Left kidney (tissue), 2 donors: Measurements from ENCODE around the gene ERO1A. TPM values are rescaled to one million over a fixed set of nuclear protein-coding genes. Genes with fewer than 3 reads are reported as not detected.

ENCODE experiments used
- DNase-seq: peaks from one replicate; pipeline ENCODE4 v3.0.0-alpha.2; 2013
- polyA plus RNA-seq: library from polyadenylated mRNA; unstranded; fragments of 120-200 nt; gene quantifications from one replicate; pipeline ENCODE4 v1.2.1, GENCODE V29; 2013; ENCODE audit not compliant: insufficient read length

ERO1A gene
- polyA plus RNA-seq, 1 donor, result 29.0 TPM

DNA sequence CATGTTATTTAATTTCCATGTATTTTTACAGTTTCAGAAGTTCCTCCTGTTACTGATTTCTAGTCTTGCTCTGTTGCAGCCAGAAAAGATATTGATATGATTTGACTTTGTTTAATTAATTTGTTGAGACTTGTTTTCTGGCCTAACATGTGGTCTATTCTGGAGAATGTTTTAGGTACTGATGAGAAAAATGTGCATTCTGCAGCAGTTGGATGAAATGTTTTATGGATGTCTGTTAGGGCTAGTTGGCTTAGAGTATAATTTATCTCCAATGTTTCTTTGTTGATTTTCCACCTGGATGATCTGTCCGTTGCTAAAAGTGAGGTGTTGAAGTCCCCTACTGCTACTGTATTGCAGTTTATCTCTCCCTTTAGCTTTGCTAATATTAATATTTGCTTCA lies 88.3 kb downstream of the ERO1A start:
- DNase-seq, result no peak

DNA sequence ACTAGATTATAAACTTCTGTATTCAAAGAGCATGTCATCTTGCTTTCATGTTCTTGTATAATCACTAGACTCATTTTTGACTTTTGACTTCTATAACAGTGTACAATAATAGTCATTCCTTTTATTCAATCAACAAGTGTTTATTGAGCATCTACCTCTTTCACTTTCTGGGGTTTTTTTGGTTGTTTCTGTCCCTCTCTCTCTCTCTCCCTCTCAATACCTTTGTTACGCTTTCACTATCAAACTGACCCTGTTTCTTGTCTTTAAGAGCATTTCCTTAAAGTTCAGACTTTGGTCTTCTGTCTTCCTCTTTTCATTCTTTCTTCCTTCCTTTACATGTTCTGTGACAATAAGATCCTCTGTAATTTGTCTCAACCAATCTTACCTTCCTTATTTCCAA lies 93.2 kb downstream of the ERO1A start:
- DNase-seq, result no peak

DNA sequence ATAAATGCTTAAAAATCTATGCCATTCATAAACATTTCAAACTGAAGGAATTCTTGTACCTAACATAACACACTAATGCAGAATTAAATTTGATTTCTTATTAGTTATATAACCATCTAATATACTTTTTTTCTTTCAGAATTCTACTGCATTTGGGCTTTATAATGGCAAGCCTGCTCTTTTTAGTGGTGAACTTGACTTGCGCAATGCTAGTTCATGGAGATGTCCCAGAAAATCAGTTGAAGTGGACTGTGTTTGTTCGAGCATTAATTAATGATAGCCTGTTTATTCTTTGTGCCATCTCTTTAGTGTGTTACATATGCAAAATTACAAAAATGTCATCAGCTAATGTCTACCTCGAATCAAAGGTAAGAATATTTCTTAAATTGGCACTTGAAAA lies 95.4 kb downstream of the ERO1A start:
- no peak for DNase-seq

DNA sequence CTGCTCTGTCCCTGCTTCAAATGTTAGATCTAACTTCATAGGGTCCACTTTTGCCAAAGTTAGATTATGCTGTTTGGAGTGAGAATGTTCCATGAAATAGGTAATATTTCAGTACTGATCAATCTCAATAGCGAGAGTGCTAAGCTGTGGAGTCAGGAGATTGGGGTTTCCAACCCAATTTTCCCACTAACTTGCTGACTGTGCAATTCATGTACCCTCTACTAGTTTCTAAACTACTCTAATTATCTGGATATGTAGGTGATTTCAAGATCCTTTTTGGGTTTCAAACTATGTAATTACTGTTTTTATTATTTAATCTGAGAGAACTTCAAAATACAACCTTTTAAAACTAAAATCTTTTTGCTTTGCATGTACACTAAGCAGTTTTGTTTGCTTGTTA lies 96.8 kb downstream of the ERO1A start:
- DNase-seq, result no peak

DNA sequence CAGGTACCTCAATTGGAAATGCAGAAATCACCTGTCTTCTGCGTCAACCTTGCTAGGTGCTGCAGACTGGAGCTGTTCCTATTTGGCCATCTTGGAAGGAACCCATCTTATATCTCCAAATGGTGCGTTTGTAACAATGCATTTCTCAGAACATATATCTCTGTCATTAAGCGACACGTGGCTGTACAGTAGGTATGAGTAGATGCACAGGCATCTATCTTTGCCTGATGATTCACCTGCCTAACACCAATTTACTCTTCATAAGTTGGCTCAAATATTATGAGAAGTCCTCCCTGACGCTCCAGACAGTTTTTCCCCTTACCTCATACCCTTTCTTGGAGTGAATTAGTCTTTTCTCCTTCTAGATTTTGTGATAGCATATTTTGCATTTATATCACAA lies 98.5 kb downstream of the ERO1A start:
- DNase-seq, result no peak

DNA sequence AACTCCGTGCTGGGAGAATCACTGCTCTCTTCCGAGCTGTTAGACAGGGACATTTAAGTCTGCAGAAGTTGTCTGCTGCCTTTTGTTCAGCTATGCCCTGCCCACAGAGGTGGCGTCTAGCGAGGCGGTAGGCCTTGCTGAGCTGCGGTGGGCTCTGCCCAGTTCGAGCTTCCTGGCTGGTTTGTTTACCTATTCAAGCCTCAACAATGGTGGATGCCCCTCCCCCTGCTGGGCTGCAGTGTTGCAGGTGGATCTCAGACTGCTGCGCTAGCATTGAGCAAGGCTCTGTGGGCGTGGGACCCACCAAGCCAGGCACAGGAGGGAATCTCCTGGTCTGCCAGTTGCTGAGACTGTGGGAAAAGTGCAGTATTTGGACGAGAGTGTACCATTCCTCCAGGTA lies 99.0 kb downstream of the ERO1A start:
- no peak for DNase-seq

DNA sequence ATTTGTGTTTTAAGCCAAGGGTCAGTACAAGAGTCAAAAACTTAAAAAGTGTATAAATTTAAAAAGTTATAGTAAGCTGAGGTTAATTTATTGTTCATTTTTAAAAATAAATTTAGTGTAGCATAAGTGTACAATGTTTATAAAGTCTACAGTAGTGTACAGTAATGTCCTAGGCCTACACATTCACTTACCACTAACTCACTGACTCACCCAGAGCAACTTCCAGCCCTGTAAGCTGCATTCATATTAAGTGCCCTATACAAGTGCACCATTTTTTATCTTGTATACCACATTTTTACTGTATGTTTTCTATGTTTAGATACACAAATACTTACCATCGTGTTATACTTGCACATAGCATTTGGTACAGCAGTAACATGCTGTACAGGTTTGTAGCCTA lies 105.0 kb downstream of the ERO1A start:
- no peak for DNase-seq

Other genes with a start within 250 kb of the ERO1A start
- 23.7 TPM for gene TXNDC16, start 143.1 kb downstream of the ERO1A start, polyA plus RNA-seq
- gene GPR137C, start 142.7 kb downstream of the ERO1A start, polyA plus RNA-seq, result 12.3 TPM
- gene PSMC6, start 11.6 kb upstream of the ERO1A start, polyA plus RNA-seq, result 184 TPM
- 19.0 TPM for gene STYX, start 34.6 kb upstream of the ERO1A start, polyA plus RNA-seq
- gene GNPNAT1, start 96.0 kb upstream of the ERO1A start, polyA plus RNA-seq, result 38.0 TPM